Stomach (tissue), 4 donors: ENCODE data around the gene FBXO17.

Source experiments
- POLR2A ChIP-seq, 4 donors: fragments of 450-650 bp; IDR thresholded peaks; one replicate each; pipeline ENCODE4 v1.6.1; 2016; ENCODE audit warnings: antibody characterized with exemption in 4 of 4, control low read depth in 2 of 4, mild to moderate bottlenecking in 1 of 4, moderate library complexity in 1 of 4
- POLR2AphosphoS5 ChIP-seq, 3 donors: sonication (generic); formaldehyde crosslinking; IDR thresholded peaks; one replicate each; pipeline ENCODE4 v1.6.1; 2016; ENCODE audit warnings: antibody characterized with exemption in 3 of 3
- TF ChIP-seq, protein P1 (sequence below), 7 experiments: fragments of 450-650 bp in 4 of 7; fragments of 200-600 bp in 3 of 7; sonication (generic) in 3 of 7; IDR thresholded peaks; one replicate each; pipeline ENCODE4 v1.5.1; 2016 to 2019; ENCODE audit warnings: antibody characterized with exemption in 7 of 7, control low read depth in 2 of 7, mild to moderate bottlenecking in 1 of 7

GRCh38 chr19:38970664-38971532 lies 4.6 kb downstream of the FBXO17 start:
- TF ChIP-seq, protein P1, sequence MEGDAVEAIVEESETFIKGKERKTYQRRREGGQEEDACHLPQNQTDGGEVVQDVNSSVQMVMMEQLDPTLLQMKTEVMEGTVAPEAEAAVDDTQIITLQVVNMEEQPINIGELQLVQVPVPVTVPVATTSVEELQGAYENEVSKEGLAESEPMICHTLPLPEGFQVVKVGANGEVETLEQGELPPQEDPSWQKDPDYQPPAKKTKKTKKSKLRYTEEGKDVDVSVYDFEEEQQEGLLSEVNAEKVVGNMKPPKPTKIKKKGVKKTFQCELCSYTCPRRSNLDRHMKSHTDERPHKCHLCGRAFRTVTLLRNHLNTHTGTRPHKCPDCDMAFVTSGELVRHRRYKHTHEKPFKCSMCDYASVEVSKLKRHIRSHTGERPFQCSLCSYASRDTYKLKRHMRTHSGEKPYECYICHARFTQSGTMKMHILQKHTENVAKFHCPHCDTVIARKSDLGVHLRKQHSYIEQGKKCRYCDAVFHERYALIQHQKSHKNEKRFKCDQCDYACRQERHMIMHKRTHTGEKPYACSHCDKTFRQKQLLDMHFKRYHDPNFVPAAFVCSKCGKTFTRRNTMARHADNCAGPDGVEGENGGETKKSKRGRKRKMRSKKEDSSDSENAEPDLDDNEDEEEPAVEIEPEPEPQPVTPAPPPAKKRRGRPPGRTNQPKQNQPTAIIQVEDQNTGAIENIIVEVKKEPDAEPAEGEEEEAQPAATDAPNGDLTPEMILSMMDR (IDR thresholded peaks at IDR 0.05): no peak
- no peak for TF ChIP-seq POLR2A (IDR thresholded peaks at IDR 0.05)
- no peak for TF ChIP-seq POLR2AphosphoS5 (IDR thresholded peaks at IDR 0.05)
